Panc1 (cell line): ENCODE results near the gene CLIC4.

Experiments
- CTCF ChIP-seq: fragments of 450-650 bp; IDR thresholded peaks from 2 replicates; pipeline ENCODE4 v1.5.1; 2017; ENCODE audit warnings: mild to moderate bottlenecking
- SIN3A ChIP-seq: IDR thresholded peaks from 2 replicates; pipeline ENCODE4 v1.6.1; 2012; ENCODE audit warnings: low read depth, mild to moderate bottlenecking, low read length, moderate library complexity, borderline replicate concordance; ENCODE audit not compliant: insufficient read depth
- TF ChIP-seq, protein P1 (sequence below), 2 experiments: IDR thresholded peaks; 2 replicates each; pipeline ENCODE4 v1.6.1; 2011 to 2012; ENCODE audit warnings: low read depth in 2 of 2, control low read depth in 1 of 2, low read length in 1 of 2, mild to moderate bottlenecking in 1 of 2, moderate library complexity in 1 of 2; ENCODE audit not compliant: insufficient read depth in 1 of 2

- no peak for TF ChIP-seq CTCF
- TF ChIP-seq, protein P1, sequence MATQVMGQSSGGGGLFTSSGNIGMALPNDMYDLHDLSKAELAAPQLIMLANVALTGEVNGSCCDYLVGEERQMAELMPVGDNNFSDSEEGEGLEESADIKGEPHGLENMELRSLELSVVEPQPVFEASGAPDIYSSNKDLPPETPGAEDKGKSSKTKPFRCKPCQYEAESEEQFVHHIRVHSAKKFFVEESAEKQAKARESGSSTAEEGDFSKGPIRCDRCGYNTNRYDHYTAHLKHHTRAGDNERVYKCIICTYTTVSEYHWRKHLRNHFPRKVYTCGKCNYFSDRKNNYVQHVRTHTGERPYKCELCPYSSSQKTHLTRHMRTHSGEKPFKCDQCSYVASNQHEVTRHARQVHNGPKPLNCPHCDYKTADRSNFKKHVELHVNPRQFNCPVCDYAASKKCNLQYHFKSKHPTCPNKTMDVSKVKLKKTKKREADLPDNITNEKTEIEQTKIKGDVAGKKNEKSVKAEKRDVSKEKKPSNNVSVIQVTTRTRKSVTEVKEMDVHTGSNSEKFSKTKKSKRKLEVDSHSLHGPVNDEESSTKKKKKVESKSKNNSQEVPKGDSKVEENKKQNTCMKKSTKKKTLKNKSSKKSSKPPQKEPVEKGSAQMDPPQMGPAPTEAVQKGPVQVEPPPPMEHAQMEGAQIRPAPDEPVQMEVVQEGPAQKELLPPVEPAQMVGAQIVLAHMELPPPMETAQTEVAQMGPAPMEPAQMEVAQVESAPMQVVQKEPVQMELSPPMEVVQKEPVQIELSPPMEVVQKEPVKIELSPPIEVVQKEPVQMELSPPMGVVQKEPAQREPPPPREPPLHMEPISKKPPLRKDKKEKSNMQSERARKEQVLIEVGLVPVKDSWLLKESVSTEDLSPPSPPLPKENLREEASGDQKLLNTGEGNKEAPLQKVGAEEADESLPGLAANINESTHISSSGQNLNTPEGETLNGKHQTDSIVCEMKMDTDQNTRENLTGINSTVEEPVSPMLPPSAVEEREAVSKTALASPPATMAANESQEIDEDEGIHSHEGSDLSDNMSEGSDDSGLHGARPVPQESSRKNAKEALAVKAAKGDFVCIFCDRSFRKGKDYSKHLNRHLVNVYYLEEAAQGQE (IDR thresholded peaks at IDR 0.05; ENCODE audit: insufficient read depth in 1 of 2, low read depth in 2 of 2, low read length in 1 of 2) = no peak
- TF ChIP-seq SIN3A = no peak
Measured at GRCh38 chr1:24884751-24885150, 139.5 kb downstream of the CLIC4 start.
